ENCODE results near the gene PCDH8. TPM values are rescaled to one million over a fixed set of nuclear protein-coding genes. Genes with fewer than 3 reads are reported as not detected.
"Not testable (repeated sequence)": the region's sequence is repeated elsewhere in the genome, so short reads cannot be mapped to it uniquely, and the experiment has no call there.

PCDH8 gene
- total RNA-seq, 1 donor from 2014 or later: not detected

- ATAC-seq; DNase-seq (ENCODE audit: low spot score): not testable (repeated sequence)
These were observed 30.6 kb downstream of the PCDH8 start for GRCh38 chr13:52817886-52818285.

- ATAC-seq (no peak), DNase-seq (ENCODE audit: low spot score) (no peak)
These were observed 33.1 kb downstream of the PCDH8 start for GRCh38 chr13:52815330-52815729.

GRCh38 chr13:52812941-52813340 lies 35.5 kb downstream of the PCDH8 start:
- ATAC-seq: no peak
- no peak for DNase-seq (ENCODE audit: low spot score)

- DNase-seq (ENCODE audit: low spot score) (no peak), ATAC-seq (no peak)
These were observed 36.6 kb downstream of the PCDH8 start for GRCh38 chr13:52811841-52812240.

- no peak for DNase-seq (ENCODE audit: low spot score)
- ATAC-seq: no peak
These were observed 37.9 kb downstream of the PCDH8 start for GRCh38 chr13:52810526-52810925.

GRCh38 chr13:52810011-52810410 lies 38.4 kb downstream of the PCDH8 start:
- ATAC-seq (no peak), DNase-seq (ENCODE audit: low spot score) (no peak)

GRCh38 chr13:52809310-52809769 lies 39.1 kb downstream of the PCDH8 start:
- DNase-seq (ENCODE audit: low spot score): peak; percentile 51
- ATAC-seq: peak; percentile 86

- DNase-seq (ENCODE audit: low spot score) (no peak), ATAC-seq (no peak)
These were observed 39.6 kb downstream of the PCDH8 start for GRCh38 chr13:52808842-52809219.

- ATAC-seq (no peak), DNase-seq (ENCODE audit: low spot score) (no peak)
These were observed 42.4 kb downstream of the PCDH8 start for GRCh38 chr13:52806029-52806428.

- DNase-seq (ENCODE audit: low spot score): no peak
- no peak for ATAC-seq
These were observed 44.2 kb downstream of the PCDH8 start for GRCh38 chr13:52804202-52804641.

- DNase-seq (ENCODE audit: low spot score): no peak
These were observed 47.6 kb downstream of the PCDH8 start for GRCh38 chr13:52800856-52801255.

GRCh38 chr13:52798770-52799430 lies 49.5 kb downstream of the PCDH8 start:
- DNase-seq (ENCODE audit: low spot score) (no peak), ATAC-seq (no peak)

More at GRCh38 chr13:52800856-52801255, 47.6 kb downstream of the PCDH8 start:
- no peak for ATAC-seq

GRCh38 chr13:52797176-52797575 lies 51.3 kb downstream of the PCDH8 start:
- DNase-seq (ENCODE audit: low spot score) (no peak), ATAC-seq (no peak)

- DNase-seq (ENCODE audit: low spot score) (no peak), ATAC-seq (no peak)
These were observed 53.9 kb downstream of the PCDH8 start for GRCh38 chr13:52794589-52794988.

- no peak for ATAC-seq
- DNase-seq (ENCODE audit: low spot score): no peak
These were observed 54.9 kb downstream of the PCDH8 start for GRCh38 chr13:52793515-52794061.

Other genes with a start within 250 kb of the PCDH8 start
- gene HNRNPA1L2, start 206.2 kb downstream of the PCDH8 start, total RNA-seq: 1.3 TPM
- 16.7 TPM for gene SUGT1, start 195.8 kb downstream of the PCDH8 start, total RNA-seq
- not detected for gene CNMD, start 108.8 kb downstream of the PCDH8 start, total RNA-seq
- gene OLFM4, start 180.2 kb upstream of the PCDH8 start, total RNA-seq: 0.35 TPM